Activated CD4-positive, alpha-beta T cell treated with anti-CD3 and anti-CD28 coated beads, Interleukin-2, amount 50 U/mL, for 16 hours (primary cell): Measurements from ENCODE around the gene CCNA1.

ENCODE experiments used
- DNase-seq: peaks from one replicate; pipeline ENCODE4 v3.0.0-alpha.2; 2020

CCNA1 gene

GRCh38 chr13:36454987-36455386 lies 22.7 kb downstream of the CCNA1 start:
- no peak for DNase-seq

DNA sequence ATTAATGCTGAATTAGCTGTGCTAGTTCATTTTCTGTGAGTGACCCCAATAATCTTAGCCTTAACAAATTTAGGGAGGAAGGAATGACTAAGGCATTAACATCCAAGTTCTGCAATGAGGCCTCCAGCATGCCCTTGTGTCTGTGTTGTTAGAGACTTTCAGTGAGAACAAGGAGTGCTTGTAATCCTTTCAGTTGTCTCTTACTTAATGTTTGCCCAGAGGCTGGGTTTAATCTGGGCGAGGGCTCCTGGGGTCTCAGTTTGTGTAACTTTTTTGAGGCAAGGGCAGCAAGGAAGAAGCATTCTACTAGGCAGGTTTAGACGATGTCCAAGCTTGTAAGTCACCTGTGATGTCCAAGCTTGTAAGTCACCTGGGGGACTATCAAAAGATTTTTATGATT lies 24.3 kb downstream of the CCNA1 start:
- no peak for DNase-seq

DNA sequence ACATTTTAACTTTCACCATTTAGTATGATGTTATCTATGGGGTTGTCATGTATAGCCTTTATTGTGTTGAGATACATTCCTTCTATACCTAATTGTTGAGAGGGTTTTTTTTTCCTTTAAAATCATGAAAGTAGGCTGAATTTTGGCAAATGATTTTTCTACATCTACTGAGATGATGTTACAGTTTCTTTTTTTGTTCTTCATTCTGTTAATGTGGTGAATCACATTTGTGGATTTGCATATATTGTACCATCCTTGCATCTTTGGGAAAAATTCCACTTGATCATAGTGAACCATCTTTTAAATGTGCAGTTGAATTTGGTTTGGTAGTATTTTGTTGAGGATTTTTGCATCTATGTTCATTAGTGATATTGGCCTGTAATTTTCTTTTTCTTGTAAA lies 29.2 kb downstream of the CCNA1 start:
- no peak for DNase-seq

DNA sequence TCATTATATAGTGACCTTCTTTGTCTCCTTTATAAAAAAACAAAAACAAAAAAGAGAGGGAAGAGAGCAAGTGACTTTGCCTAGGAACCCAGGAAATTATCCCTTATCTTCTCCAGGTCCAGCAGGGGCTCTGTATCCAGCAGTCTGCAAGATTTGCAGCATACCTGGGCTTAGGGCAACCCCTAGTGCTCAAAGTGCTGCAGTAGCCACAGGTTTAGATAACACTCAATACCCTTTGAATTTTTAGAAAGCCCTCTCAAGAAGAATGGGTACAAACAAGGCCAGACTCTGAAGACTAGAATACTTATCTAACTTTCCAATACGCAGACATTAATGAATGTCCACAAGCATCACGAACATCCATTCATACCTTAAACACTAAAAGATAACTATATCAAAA lies 43.2 kb downstream of the CCNA1 start:
- DNase-seq, result no peak

- no peak for DNase-seq
Measured at GRCh38 chr13:36476661-36477060, 44.4 kb downstream of the CCNA1 start.

DNA sequence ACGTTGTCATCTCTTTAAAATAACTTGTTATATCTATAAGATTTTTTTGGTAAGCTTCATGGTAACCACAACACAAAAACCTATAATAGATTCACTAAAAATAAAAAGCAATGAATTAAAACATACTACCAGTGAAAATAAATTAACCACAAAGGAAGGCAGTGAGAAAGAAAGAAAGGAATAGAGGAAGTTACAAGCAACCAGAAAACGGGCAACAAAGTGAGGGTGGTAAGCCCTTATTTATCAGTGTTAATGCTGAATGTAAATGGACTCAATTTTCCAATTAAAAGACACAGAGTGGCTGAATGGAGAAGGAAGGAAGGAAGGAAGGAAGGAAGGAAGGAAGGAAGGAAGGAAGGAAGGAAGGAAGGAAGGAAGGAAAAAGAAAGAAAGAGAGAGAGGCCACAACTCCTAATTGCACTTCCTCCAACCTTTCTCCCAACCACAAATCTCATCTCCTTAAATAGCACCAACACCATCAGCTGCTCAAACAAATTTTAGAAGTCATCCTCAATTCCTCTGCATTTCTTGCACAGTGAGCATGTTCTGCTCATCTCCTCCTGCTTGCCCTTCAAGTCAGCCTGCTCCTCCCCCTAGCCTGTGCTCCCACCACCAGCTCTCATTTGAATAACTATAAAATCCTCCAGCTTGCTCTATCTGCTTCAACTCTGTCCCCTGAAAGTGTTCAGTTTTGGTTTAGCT lies 48.6 kb downstream of the CCNA1 start:
- no peak for DNase-seq

- DNase-seq, result no peak
Measured at GRCh38 chr13:36490055-36490454, 57.8 kb downstream of the CCNA1 start.
